Neuronal stem cell (in vitro differentiated cells): ENCODE results near the gene CAD.

ENCODE experiments used
- DNase-seq: peaks from one replicate; pipeline ENCODE4 v3.0.0-alpha.2; 2013; ENCODE audit warnings: low spot score
- H2AFZ ChIP-seq: one replicate; pipeline ENCODE4 v1.6.1; 2013; ENCODE audit warnings: mild to moderate bottlenecking, low read length, inconsistent platforms
- H2AK5ac ChIP-seq: 2 replicates; pipeline ENCODE4 v1.6.1; 2013; ENCODE audit warnings: low read depth, mild to moderate bottlenecking, inconsistent platforms, low read length, moderate library complexity, mixed read lengths
- H2BK120ac ChIP-seq: 2 replicates; pipeline ENCODE4 v1.6.1; 2013; ENCODE audit warnings: low read depth, mild to moderate bottlenecking, inconsistent platforms, low read length, moderate library complexity, mixed read lengths
- H2BK12ac ChIP-seq: one replicate; pipeline ENCODE4 v1.6.1; 2013; ENCODE audit warnings: low read length, inconsistent platforms
- H2BK15ac ChIP-seq: 2 replicates; pipeline ENCODE4 v1.6.1; 2013; ENCODE audit warnings: mild to moderate bottlenecking, low read length, inconsistent platforms, mixed read lengths
- H2BK5ac ChIP-seq: one replicate; pipeline ENCODE4 v1.6.1; 2013; ENCODE audit warnings: inconsistent platforms, mild to moderate bottlenecking, low read length, moderate library complexity
- H3K14ac ChIP-seq: one replicate; pipeline ENCODE4 v1.6.1; 2013; ENCODE audit warnings: low read length, inconsistent platforms
- H3K18ac ChIP-seq: 2 replicates; pipeline ENCODE4 v1.6.1; 2013; ENCODE audit warnings: low read length, inconsistent platforms
- H3K23ac ChIP-seq: 2 replicates; pipeline ENCODE4 v1.6.1; 2013; ENCODE audit warnings: low read depth, mild to moderate bottlenecking, mixed read lengths, low read length, inconsistent platforms; ENCODE audit not compliant: poor library complexity
- H3K27ac ChIP-seq: replicated peaks from 3 replicates; pipeline ENCODE4 v1.5.1; 2013; ENCODE audit warnings: low read length, inconsistent platforms
- H3K27me3 ChIP-seq, 3 experiments: 2 replicates each; pipeline ENCODE4 v1.6.1; 2013; ENCODE audit warnings: low read length in 3 of 3, mild to moderate bottlenecking in 2 of 3, inconsistent platforms in 1 of 3, low read depth in 1 of 3, mixed read lengths in 1 of 3, moderate library complexity in 1 of 3; ENCODE audit not compliant: control insufficient read depth in 3 of 3, insufficient read depth in 3 of 3
- H3K36me3 ChIP-seq, 2 donors: replicated peaks in 1 of 2; 2 replicates each; pipeline ENCODE4 v1.6.1; 2013; ENCODE audit warnings: low read length in 2 of 2; ENCODE audit not compliant: control insufficient read depth in 2 of 2, insufficient read depth in 2 of 2
- H3K4ac ChIP-seq: 2 replicates; pipeline ENCODE4 v1.6.1; 2013; ENCODE audit warnings: inconsistent platforms, mild to moderate bottlenecking, low read length, moderate library complexity
- H3K4me1 ChIP-seq, 2 donors: 1 replicate in 1 of 2; 2 replicates in 1 of 2; pipeline ENCODE4 v1.6.1; 2013; ENCODE audit warnings: low read length in 2 of 2, low read depth in 1 of 2; ENCODE audit not compliant: control insufficient read depth in 2 of 2, insufficient read depth in 1 of 2
- H3K4me2 ChIP-seq: one replicate; pipeline ENCODE4 v1.6.1; 2013; ENCODE audit warnings: mild to moderate bottlenecking, low read length, inconsistent platforms; ENCODE audit not compliant: insufficient read depth, poor library complexity, severe bottlenecking
- H3K4me3 ChIP-seq, 2 donors: 2 replicates each; pipeline ENCODE4 v1.5.1; 2013; ENCODE audit warnings: low read length in 2 of 2, mild to moderate bottlenecking in 2 of 2, inconsistent platforms in 1 of 2, moderate library complexity in 1 of 2
- H3K79me1 ChIP-seq: one replicate; pipeline ENCODE4 v1.6.1; 2013; ENCODE audit warnings: low read depth, mild to moderate bottlenecking, inconsistent platforms, low read length, moderate library complexity
- H3K9ac ChIP-seq: one replicate; pipeline ENCODE4 v1.6.1; 2013; ENCODE audit warnings: mild to moderate bottlenecking, low read depth, low read length, inconsistent platforms; ENCODE audit not compliant: poor library complexity
- H3K9me3 ChIP-seq, 2 donors: replicated peaks in 1 of 2; 2 replicates each; pipeline versions ENCODE3 to v1.6.1; 2013; ENCODE audit warnings: low read length in 2 of 2, mild to moderate bottlenecking in 2 of 2, inconsistent platforms in 1 of 2, low read depth in 1 of 2, mixed read lengths in 1 of 2, moderate library complexity in 1 of 2; ENCODE audit not compliant: control insufficient read depth in 2 of 2, insufficient read depth in 1 of 2
- H4K8ac ChIP-seq: one replicate; pipeline ENCODE4 v1.6.1; 2013; ENCODE audit warnings: low read depth, mild to moderate bottlenecking, inconsistent platforms, low read length, moderate library complexity
- H4K91ac ChIP-seq: one replicate; pipeline ENCODE4 v1.6.1; 2013; ENCODE audit warnings: low read length, low read depth, mild to moderate bottlenecking, inconsistent platforms; ENCODE audit not compliant: poor library complexity
- WGBS, 2 donors: extraction: QIAGEN DNeasy Blood & Tissue Kit; methylation state at CpG; one replicate each; pipeline ENCODE4 v1.1.7; 2013; ENCODE audit warnings: missing lambda C conversion rate in 2 of 2, mixed read lengths in 1 of 2; ENCODE audit not compliant: insufficient read length in 2 of 2, insufficient replicate concordance in 1 of 2; ENCODE audit errors: extremely low coverage in 2 of 2; 5-methylcytosine and 5-hydroxymethylcytosine counted together

CAD gene

GRCh38 chr2:27223416-27223815, 6.2 kb downstream of the CAD start:
- peaks cover 59 to 97% of the 10 kb centered on the region in 2 donors for H3K36me3 ChIP-seq
- H3K23ac ChIP-seq: no peak overlapping the region
- no peak overlapping the region for H4K91ac ChIP-seq
- no peak overlapping the region for H3K9ac ChIP-seq
- no peak overlapping the region for H3K27ac ChIP-seq
- H2BK120ac ChIP-seq: no peak overlapping the region
- H3K9me3 ChIP-seq: peaks cover 0 to 2% of the 10 kb centered on the region in 2 donors
- WGBS, 2 donors: no CpG with 5 or more reads among the region's 6 CpGs
- H2BK15ac ChIP-seq: no peak overlapping the region
- no peaks in the 10 kb centered on the region for H3K27me3 ChIP-seq
- no peak overlapping the region for H3K4me2 ChIP-seq
- no peak overlapping the region for H4K8ac ChIP-seq
- no peak overlapping the region for H2BK5ac ChIP-seq
- no peak overlapping the region for H2AK5ac ChIP-seq
- no peak overlapping the region for H3K4me3 ChIP-seq
- H3K79me1 ChIP-seq: peaks cover 3% of the 10 kb centered on the region
- DNase-seq: no peak
- H3K4me1 ChIP-seq: peaks cover 0 to under 1% of the 10 kb centered on the region in 2 donors
- no peak overlapping the region for H3K14ac ChIP-seq
- no peak overlapping the region for H2AFZ ChIP-seq
- H3K18ac ChIP-seq: no peak overlapping the region
- no peak overlapping the region for H2BK12ac ChIP-seq
- no peak overlapping the region for H3K4ac ChIP-seq

GRCh38 chr2:27225526-27225925, 8.4 kb downstream of the CAD start:
- H3K36me3 ChIP-seq: peaks cover 55 to 96% of the 10 kb centered on the region in 2 donors
- no peak overlapping the region for H4K91ac ChIP-seq
- no peak overlapping the region for H3K27ac ChIP-seq
- H2BK120ac ChIP-seq: no peak overlapping the region
- H2AFZ ChIP-seq: no peak overlapping the region
- H2AK5ac ChIP-seq: no peak overlapping the region
- peaks cover 0 to 2% of the 10 kb centered on the region in 2 donors for H3K9me3 ChIP-seq
- no peak overlapping the region for H3K4me2 ChIP-seq
- WGBS, 2 donors: no CpG with 5 or more reads among the region's 9 CpGs
- H2BK15ac ChIP-seq: no peak overlapping the region
- no peak overlapping the region for H3K4me3 ChIP-seq
- DNase-seq: no peak
- no peak overlapping the region for H3K9ac ChIP-seq
- H3K18ac ChIP-seq: no peak overlapping the region
- no peak overlapping the region for H4K8ac ChIP-seq
- no peaks in the 10 kb centered on the region for H3K4me1 ChIP-seq
- H3K79me1 ChIP-seq: peaks cover 3% of the 10 kb centered on the region
- no peak overlapping the region for H2BK12ac ChIP-seq
- no peaks in the 10 kb centered on the region for H3K27me3 ChIP-seq
- H2BK5ac ChIP-seq: no peak overlapping the region
- H3K14ac ChIP-seq: no peak overlapping the region
- H3K23ac ChIP-seq: no peak overlapping the region
- no peak overlapping the region for H3K4ac ChIP-seq

GRCh38 chr2:27227501-27227900, 10.3 kb downstream of the CAD start:
- H3K27ac ChIP-seq: no peak overlapping the region
- H3K18ac ChIP-seq: no peak overlapping the region
- H3K4me1 ChIP-seq: no peaks in the 10 kb centered on the region

GRCh38 chr2:27231921-27232320, 14.8 kb downstream of the CAD start:
- Histone ChIP-seq H3K4ac (no peak overlapping the region), H2BK15ac (no peak overlapping the region), H2AFZ (no peak overlapping the region), H3K36me3 (peaks cover 63 to 97% of the 10 kb centered on the region in 2 donors), H3K23ac (no peak overlapping the region), H3K79me1 (no peaks in the 10 kb centered on the region), H4K8ac (no peak overlapping the region), H2AK5ac (no peak overlapping the region), H2BK5ac (no peak overlapping the region), H3K9me3 (no peaks in the 10 kb centered on the region), H3K18ac (no peak overlapping the region), H4K91ac (no peak overlapping the region), H3K27me3 (no peaks in the 10 kb centered on the region), H2BK12ac (no peak overlapping the region), H3K9ac (no peak overlapping the region), H3K4me3 (peak overlapping the region in 1 of 2 donors; percentile 44), H3K4me2 (no peak overlapping the region), H3K14ac (no peak overlapping the region), H2BK120ac (no peak overlapping the region), H3K27ac (no peak overlapping the region), H3K4me1 (no peaks in the 10 kb centered on the region)
- no peak for DNase-seq
- no CpG with 5 or more reads among the region's 13 CpGs for WGBS, 2 donors

More at GRCh38 chr2:27227501-27227900, 10.3 kb downstream of the CAD start:
- Histone ChIP-seq H2BK15ac (no peak overlapping the region), H2AFZ (no peak overlapping the region), H3K27me3 (no peaks in the 10 kb centered on the region), H2AK5ac (no peak overlapping the region), H3K79me1 (peaks cover 3% of the 10 kb centered on the region), H3K4me2 (no peak overlapping the region), H3K9ac (no peak overlapping the region), H4K91ac (no peak overlapping the region), H3K4ac (no peak overlapping the region), H3K14ac (no peak overlapping the region), H2BK120ac (no peak overlapping the region), H3K9me3 (peaks cover 0 to 2% of the 10 kb centered on the region in 2 donors), H2BK5ac (no peak overlapping the region), H3K4me3 (no peak overlapping the region), H2BK12ac (no peak overlapping the region), H3K36me3 (peaks cover 60 to 97% of the 10 kb centered on the region in 2 donors), H4K8ac (no peak overlapping the region), H3K23ac (no peak overlapping the region)
- no CpG with 5 or more reads among the region's 2 CpGs for WGBS, 2 donors
- no peak for DNase-seq
